GM13976 (cell line): ENCODE measurements around the gene CLEC6A.

Experiments
- DNase-seq: peaks from one replicate; pipeline ENCODE4 v3.0.0; 2012; ENCODE audit warnings: low spot score
- in situ Hi-C: fragments of 300-500 bp; cut with MboI; formaldehyde crosslinking; loops from one replicate; pipeline ENCODE4 v1.12.0; 2022; ENCODE audit warnings: low sequenced_read_pairs, mixed read lengths, inconsistent platforms; ENCODE audit not compliant: unreplicated experiment
- TF ChIP-seq, protein P1 (sequence below): IDR thresholded peaks from 2 replicates; pipeline ENCODE4 v1.5.1; 2012; ENCODE audit warnings: borderline replicate concordance, mild to moderate bottlenecking; ENCODE audit not compliant: insufficient read depth; ENCODE audit errors: extremely low read depth, missing control alignments, control extremely low read depth

Gene CLEC6A

DNA sequence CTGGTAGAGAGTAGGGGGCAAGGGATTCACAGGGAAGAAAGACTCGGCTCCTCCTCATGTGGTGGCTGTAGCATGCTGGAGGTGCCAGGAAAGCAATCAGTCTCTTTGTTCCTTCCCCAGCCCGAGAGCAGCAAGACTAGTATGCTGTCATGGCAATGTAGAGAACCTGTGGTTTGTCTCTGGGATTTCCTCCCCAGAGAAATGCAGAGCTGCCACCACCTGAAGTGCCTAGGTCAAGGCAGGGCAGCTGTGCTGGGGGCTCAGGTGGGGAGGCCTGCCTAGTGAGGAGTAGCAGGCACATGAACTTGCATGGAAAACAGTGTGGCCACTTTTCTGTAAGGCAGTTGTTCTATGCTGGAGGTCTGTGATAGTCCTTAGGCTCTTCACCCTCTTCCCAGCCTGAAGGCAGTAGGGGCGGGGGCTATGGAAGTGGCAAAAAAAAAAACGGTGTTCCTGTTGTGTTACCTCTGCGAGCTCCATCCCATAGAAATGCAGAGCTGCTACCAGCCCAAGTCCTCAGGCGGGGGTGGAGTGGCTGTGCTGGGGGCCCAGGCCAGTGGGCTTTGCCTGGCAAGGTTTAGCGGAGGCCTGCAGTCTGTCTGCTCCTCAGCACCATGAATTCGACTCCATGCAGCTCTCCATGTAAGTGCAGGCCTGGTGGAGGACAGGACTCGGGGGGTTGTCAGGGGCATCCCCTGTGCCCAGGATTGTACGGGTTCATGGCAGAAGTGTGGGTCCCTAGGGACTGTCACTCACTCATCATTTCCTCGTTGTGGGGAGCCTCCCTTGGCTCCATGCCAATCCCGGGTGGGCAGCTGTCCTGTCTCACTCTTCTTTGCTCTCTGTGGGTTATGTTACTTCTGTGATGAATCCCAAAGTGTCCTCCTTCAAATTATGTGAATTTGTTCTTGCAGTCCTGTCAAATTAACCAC, 53.4 kb downstream of the CLEC6A start:
- no peak for DNase-seq
- in situ Hi-C loops: no loop called here
- TF ChIP-seq, protein P1, sequence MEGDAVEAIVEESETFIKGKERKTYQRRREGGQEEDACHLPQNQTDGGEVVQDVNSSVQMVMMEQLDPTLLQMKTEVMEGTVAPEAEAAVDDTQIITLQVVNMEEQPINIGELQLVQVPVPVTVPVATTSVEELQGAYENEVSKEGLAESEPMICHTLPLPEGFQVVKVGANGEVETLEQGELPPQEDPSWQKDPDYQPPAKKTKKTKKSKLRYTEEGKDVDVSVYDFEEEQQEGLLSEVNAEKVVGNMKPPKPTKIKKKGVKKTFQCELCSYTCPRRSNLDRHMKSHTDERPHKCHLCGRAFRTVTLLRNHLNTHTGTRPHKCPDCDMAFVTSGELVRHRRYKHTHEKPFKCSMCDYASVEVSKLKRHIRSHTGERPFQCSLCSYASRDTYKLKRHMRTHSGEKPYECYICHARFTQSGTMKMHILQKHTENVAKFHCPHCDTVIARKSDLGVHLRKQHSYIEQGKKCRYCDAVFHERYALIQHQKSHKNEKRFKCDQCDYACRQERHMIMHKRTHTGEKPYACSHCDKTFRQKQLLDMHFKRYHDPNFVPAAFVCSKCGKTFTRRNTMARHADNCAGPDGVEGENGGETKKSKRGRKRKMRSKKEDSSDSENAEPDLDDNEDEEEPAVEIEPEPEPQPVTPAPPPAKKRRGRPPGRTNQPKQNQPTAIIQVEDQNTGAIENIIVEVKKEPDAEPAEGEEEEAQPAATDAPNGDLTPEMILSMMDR: no peak

DNA sequence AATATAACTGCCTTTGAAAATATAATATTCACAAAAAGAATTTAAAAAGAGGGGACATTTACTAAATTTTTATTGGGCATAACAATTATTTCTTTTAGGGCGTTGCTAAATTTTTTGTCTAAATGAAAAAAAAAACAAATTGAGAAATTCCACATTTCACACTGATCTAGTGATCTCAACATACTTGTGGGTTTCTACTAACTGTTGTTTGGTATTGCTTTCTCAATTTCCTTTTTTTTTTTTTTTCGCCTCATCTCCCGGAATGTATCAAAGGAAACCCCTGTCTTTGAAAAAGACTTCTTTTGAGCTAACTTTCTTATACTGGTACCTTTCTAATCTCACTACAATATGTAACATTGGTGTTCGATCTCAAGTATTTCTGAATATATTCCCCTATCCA, 57.5 kb downstream of the CLEC6A start, which contains the start of gene CLEC4D:
Gene CLEC4D (plus strand): TSS at position 248 of the 400 bp plus-strand sequence. CDS start 230 bp downstream, outside the sequence.
- no peak for DNase-seq
- TF ChIP-seq, protein P1: no peak
- in situ Hi-C loops: no loop called here

DNA sequence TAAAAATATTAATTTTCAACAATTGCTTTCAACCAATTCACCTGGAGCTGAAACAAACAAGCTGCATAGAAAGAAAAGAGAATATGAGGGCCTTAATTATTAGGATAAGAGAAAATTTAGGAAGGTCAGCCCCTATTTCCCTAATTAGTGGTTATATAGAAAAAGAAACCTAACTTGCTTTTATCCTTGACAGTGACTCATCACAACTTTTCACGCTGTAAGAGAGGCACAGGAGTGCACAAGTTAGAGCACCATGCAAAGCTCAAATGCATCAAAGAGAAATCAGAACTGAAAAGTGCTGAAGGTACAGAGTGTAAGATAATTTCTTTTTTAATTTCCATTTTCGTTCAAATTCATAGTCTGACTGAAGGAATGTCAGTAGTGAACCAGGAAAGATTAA, 62.2 kb downstream of the CLEC6A start:
- no peak for DNase-seq
- in situ Hi-C loops: no loop called here
- TF ChIP-seq, protein P1: no peak

DNA sequence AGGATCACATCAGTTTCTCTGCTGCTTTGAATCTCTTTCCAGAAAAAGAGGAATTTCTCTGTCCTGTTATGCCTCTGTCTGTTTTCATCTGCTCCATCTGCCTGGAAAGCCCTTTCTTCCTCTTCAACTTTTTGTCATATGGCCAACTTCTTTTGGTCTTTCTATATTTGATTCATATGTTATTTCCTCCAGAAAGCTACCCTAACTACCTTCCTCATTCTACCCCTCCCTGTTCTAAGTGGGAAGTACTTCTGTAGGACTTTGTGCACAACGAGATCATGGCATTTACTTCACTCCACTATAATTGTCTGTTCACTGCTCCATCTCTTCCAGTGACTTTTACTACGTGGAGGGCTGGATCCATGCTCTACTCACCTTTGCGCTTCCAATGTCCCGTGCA, 63.4 kb downstream of the CLEC6A start:
- DNase-seq: no peak
- in situ Hi-C loops: no loop called here

DNA sequence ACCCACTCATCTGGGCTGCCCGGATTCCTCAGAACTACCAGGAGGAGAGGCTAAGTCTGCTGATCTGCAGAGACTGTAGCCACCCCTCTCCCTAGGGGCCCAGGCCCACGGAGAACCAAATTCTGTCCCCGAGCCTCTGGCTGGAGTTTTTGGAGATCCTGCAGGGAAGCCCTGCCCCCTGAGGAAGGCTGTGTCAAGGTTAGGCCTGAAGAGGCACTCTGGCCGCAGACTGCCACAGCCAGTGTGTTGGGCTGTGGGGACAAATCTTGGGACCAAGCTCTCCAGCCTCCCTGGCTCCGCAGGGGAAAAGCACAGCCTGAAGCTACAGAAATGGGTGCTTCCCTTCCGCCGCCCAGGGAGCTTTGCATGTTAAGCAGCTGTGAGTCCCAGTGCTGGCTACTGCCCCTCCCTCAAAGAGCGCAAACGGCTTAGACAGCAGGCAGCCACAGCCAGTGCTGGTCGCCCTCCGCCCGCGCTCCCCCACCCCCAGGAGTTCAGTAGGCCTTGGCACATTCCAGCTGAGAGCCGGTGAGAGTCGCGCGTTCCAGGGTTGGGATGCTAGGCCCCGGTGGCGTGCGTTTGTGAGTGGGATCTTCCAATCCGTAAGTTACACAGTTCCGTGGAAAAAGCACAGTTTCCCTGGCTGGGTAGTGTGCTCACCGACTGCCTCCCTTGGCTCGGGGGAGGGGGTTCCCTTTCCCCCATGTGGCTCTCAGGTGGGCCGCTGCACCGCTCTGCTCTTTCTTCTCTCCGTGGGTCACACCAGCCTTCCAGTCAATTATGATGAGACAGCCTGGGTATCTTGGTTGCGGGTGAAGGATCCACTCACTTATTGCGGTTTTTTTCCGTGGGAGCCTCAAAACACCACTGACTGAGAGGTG, 71.7 kb downstream of the CLEC6A start:
- TF ChIP-seq, protein P1: no peak
- in situ Hi-C loops: loop anchor here (25.0 kb wide), 1 partner anchor 360 kb away; no protein-coding TSS in a partner anchor
- DNase-seq: no peak

More for the DNA sequence above, 63.4 kb downstream of the CLEC6A start:
- TF ChIP-seq, protein P1: no peak
